Right hindlimb (tissue), 1 donor: ENCODE data around the gene INPP5F.
"Not testable (repeated sequence)": the region's sequence is repeated elsewhere in the genome, so short reads cannot be mapped to it uniquely, and the experiment has no call there.

ENCODE experiments used
- DNase-seq: peaks from one replicate; pipeline ENCODE4 v3.0.0-alpha.2; 2018

INPP5F gene

DNA sequence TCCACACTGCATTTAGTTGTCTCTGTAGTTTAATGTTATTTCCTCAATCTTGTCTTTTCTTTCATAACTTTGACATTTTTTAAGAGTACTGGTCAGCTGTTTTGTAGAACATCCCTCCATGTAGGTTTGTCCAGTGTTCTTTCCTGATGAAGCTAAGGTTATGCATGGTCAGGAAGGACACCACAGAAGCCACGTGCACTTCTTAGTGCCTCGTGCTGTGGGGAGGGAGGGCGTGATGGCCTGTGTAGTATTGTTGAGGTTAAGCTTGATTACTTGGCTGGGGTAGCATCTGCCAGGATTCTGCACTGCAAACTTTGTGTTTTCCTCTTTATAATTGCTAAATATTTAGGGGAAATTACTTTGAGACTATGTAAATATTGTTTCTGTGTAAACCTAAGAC, 98.4 kb downstream of the INPP5F start:
- no peak for DNase-seq

- no peak for DNase-seq
Observed at GRCh38 chr10:119826771-119827170, 100.9 kb downstream of the INPP5F start.

DNA sequence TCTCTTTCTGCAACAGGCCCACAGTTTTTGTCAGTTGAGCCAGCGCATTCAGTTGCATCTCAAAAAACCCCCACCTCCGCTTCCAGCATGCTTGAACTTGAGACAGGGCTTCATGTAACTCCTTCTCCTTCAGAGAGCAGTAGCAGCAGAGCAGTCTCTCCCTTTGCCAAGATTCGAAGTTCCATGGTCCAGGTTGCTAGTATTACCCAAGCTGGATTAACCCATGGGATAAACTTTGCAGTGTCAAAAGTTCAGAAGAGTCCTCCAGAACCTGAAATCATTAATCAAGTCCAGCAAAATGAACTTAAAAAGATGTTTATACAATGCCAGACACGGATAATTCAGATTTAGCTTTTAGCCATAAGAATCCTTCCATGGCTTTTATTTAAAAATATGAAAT, 101.6 kb downstream of the INPP5F start:
- no peak for DNase-seq

DNA sequence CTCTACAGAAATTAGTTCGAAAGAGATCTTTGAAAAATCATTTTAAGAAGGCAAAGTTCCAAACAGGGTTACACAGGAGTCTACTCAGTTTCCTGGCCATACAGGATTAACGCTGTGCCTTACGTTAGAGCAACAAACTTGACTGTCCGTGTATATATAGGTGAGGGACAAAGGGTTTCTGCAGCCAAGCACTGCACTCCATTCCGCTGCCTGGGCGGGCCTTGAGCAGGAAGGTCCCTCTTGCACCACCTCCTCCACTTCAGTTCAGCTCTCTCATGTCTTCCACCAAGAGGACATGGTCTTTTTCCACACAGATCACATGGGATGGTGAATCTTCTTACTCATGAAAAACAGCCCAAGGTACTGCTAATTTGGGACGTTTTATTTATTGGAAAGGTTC, 103.6 kb downstream of the INPP5F start:
- DNase-seq, result no peak

GRCh38 chr10:119830851-119831250, 105.0 kb downstream of the INPP5F start:
- DNase-seq, result no peak

DNA sequence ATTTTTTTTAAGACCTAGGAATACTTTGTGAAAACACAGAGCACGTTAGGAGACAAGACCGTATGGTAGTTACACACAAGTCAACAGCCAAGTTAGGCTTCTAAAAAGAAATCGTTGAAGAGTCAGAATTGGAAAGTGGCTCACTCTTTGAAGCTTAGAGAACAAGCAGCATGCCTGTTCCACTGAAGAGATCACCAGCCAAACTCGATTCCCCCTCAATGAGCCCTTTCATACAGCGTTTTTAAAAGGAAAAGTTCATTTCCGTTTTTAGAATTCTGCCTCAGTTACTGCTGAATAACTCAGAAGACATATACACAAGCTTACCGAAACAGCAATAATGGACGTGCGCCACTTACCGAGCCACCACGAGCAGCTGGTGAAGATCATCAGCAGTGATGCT, 105.8 kb downstream of the INPP5F start:
- no peak for DNase-seq

DNA sequence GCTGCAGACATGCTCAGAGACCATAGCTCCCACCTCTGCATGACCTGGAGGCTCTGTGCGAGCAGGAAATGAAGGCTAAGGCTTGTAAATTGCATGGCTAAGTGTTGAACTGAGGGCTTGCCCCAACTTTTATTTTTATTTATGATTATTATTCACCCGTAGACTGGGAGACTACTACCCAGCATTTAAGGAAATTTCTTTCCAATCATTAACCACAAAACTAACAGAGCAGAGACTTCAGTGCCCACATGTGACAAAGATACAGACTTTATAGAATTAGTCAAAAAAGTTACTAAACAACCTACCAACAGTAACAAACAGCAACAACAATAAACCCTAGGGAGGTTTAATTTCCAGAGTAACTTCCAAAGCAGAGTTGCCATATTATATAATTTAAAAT, 107.1 kb downstream of the INPP5F start:
- no peak for DNase-seq

GRCh38 chr10:119834188-119834587, 108.3 kb downstream of the INPP5F start:
- DNase-seq, result no peak

GRCh38 chr10:119845656-119846055, 119.8 kb downstream of the INPP5F start:
- DNase-seq, result no peak

DNA sequence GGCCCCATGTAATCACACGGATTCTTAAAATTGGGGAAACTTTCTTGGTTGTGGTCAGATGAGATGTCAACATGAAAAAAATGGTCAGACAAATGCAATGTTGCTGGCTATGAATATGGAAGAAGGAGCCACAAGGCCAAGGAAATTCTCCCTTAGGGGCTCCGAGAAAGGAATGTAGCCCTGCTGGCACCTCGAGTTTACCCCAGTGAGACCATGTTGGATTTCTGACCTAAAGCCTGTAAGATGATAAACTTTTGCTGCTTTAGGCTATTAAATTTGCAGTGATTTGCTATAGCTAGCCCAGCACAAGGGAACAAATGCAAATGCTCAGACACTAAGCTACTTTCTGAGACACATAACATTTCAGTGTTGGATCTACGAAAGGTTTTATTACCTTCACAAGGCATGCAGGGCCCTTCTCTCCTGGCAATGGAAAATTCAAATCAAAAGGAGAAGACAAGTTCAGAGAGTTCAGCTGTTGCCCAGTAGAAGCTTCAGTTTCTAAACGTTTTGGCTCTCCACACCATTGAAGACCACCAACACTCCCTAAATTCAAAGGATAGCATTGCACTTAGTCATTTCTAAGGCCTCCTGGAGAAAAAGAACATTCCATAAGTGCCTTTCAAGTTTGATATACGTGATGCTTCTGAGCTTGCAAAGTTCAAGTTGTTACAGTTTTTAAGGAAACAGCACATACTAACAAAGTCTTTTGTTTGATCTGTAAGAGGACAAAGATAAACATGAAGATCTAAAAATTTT, 123.4 kb downstream of the INPP5F start:
- no peak for DNase-seq

- DNase-seq, result no peak
Observed at GRCh38 chr10:119849944-119850343, 124.1 kb downstream of the INPP5F start.

GRCh38 chr10:119852277-119852676, 126.4 kb downstream of the INPP5F start:
- no peak for DNase-seq

- DNase-seq, result no peak
Observed at GRCh38 chr10:119852822-119853221, 127.0 kb downstream of the INPP5F start.

GRCh38 chr10:119853574-119853973, 127.7 kb downstream of the INPP5F start:
- DNase-seq, result no peak

DNA sequence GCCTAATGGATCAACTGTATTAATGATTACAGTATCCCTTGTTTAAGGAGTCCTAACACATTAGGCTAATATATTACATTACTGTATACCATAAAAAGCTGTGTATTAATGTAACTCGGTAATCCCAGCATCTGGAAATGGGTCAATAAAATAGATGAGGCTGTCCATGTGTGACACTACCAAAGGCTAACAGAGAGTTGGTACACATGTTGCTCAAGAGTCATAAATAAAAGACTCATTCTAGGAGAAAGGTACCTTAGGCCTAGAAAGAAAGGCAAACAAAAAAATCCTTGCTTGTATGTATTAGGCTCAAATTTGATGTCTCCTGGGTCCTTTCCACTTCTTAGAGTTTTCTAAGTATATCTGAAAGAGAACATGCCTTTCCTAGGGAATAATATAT, 132.2 kb downstream of the INPP5F start:
- no peak for DNase-seq

DNA sequence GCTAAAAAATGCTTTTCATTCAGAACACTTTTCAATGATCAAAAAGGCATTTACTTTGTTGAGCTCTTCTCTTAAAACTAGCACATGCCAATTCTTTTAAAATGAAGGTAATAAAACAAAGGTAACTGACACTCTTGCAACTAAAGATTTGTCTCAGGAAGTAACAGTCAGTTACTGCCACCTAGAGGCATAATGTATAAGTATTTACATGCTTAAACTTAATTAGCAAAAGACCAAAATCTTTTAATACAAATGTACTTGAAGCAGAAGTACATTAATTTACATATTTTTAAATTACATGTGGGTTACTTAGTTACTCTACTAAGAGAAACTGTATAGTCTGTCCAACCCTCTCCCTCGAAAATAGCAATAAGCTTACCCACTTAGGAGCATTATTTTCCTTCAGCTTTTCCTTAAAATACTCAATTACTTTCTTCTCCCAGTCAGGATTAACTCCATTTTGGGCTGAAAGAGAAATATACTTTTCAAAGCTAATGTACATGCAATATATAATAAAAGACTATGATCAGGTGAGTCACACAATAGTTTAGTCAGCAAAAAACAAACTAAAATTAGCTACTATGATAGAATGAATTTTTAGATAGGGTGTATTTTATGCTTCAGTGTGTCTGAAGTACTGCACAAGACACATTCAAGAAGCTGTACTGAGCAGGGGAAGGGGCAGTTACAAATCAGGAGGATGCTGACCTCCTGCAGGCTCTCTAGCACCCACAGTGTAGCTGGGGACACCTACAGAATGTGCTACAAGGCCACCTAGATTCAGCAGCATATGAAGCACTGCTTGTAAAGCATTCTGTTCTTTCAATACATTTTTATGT, 133.8 kb downstream of the INPP5F start:
- DNase-seq, result no peak

DNA sequence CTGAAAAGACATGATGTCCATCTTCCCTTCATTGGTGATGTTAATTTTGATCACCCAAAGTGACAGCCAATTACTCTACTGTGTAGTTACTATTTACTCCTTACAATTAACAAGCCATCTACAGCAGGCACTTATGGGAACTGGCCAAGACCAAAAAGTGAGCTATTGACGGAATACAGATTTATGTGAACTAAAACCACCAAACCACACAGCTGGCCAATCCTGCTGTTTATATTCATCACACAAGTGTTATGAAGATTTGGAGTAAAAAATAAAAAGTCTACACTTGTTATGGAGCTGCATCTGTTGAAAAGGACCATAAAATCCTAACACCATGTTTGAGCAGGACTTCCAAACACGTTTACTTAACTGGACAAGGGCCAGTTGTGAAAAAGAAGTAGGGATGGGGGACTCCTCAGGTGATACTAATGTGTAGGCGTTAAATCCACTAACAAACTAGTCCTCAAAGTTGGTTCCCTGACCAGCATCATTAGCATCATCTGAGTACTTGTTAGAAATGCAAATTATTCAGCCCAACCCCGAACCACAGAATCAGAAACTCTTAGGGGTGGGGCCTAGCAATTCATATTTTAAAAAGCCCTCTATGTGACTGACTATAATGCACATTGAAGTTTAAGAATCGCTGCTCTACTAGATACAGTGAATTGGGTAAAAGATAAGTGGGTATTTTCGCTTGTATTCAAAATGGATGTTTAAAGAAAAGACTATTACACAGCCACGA, 135.2 kb downstream of the INPP5F start:
- no peak for DNase-seq

DNA sequence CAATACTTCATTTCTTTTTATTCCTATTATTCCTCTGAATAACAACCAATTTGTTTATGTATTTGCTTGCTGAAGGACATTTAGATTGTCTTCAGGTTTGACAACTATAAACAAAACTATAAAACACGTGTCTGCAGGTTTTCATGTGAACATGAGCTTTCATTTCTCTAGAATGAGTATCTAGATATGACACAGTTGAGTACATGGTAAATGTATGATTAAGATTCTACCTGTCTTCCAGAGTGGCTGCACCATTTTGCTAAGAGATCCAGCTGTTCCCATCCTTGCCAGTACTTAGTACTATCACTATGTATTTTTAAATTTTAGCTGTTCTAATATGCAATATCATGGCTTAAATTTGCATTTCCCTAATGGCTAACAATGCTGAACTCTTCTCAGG, 136.7 kb downstream of the INPP5F start:
- DNase-seq, result no peak

GRCh38 chr10:119863951-119864565, 138.2 kb downstream of the INPP5F start:
- DNase-seq, result no peak

GRCh38 chr10:119865699-119866240, 139.9 kb downstream of the INPP5F start:
- no peak for DNase-seq

DNA sequence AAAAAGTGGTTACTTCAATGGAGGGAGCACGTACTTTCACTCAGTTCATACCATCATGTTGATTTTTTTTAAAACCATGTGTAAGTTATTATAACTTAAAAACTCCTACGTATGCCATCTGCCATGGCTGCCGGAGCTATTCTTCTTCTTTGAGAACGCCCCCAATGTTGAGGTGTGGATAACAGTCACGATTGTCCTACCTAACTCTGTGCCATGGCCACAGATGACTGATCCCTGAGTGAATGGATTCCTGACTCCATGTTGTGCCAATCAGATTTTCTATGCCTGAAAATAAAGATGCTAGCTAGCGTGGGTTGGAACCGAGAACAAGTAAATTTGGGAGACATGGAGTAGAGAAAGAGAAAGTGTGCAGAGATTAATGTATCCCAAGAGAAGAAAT, 141.5 kb downstream of the INPP5F start:
- no peak for DNase-seq

GRCh38 chr10:119869398-119869797, 143.5 kb downstream of the INPP5F start:
- DNase-seq, result not testable (repeated sequence)
